MM.1S (cell line): ENCODE results near the gene ZNF431.

ENCODE experiments used
- CTCF ChIP-seq: fragments of 300-600 bp; sonication (generic); IDR thresholded peaks from 2 replicates; pipeline ENCODE4 v1.5.1; 2016; ENCODE audit warnings: antibody characterized with exemption, low read length, mixed read lengths
- EZH2 ChIP-seq: fragments of 300-600 bp; sonication (generic); optimal IDR thresholded peaks from 2 replicates; pipeline ENCODE3; 2017; ENCODE audit warnings: low read depth, mild to moderate bottlenecking, antibody characterized with exemption, low read length, mixed read lengths
- EZH2phosphoT487 ChIP-seq: fragments of 300-600 bp; sonication (generic); IDR thresholded peaks from 2 replicates; pipeline ENCODE4 v1.6.1; 2018; ENCODE audit warnings: antibody characterized with exemption, low read length

- TF ChIP-seq CTCF = no peak
- TF ChIP-seq EZH2phosphoT487 = no peak
- no peak for TF ChIP-seq EZH2
Measured at GRCh38 chr19:21221693-21222092, 79.9 kb downstream of the ZNF431 start.
